HEK293 (cell line): Measurements from ENCODE around the gene PKN1.

Experiments used
- CTCF ChIA-PET: fragments of 350-600 bp; formaldehyde crosslinking; extraction: SDS; loops from one replicate; lab custom pipeline; 2021; ENCODE audit warnings: antibody characterized with exemption; lab: Yijun Ruan, JAX
- POLR2A ChIA-PET: fragments of 300-600 bp; formaldehyde crosslinking; extraction: SDS; loops from one replicate; lab custom pipeline; 2020; ENCODE audit warnings: antibody characterized with exemption, inconsistent platforms; lab: Yijun Ruan, JAX
- H3K27ac ChIP-seq: fragments of 200-500 bp; sonication (Bioruptor generic); 2 replicates; pipeline ENCODE4 v1.5.1; 2014; ENCODE audit warnings: low read depth, low read length, control low read depth, inconsistent platforms; ENCODE audit errors: extremely low read depth
- H3K36me3 ChIP-seq, 2 experiments: fragments of 200-500 bp in 1 of 2; sonication (Bioruptor generic) in 1 of 2; 1 replicate in 1 of 2; 2 replicates in 1 of 2; pipeline ENCODE4 v1.5.1; 2014 to 2017; ENCODE audit warnings: inconsistent platforms in 2 of 2, low read length in 2 of 2; ENCODE audit not compliant: control insufficient read depth in 2 of 2, insufficient read depth in 1 of 2
- H3K4me1 ChIP-seq: fragments of 200-500 bp; sonication (Bioruptor generic); 2 replicates; pipeline ENCODE4 v1.5.1; 2014; ENCODE audit warnings: mild to moderate bottlenecking, low read length, inconsistent platforms; ENCODE audit not compliant: control insufficient read depth, insufficient read depth
- H3K4me3 ChIP-seq: 2 replicates; pipeline ENCODE4 v1.5.1; 2011; ENCODE audit warnings: low read depth, mild to moderate bottlenecking, control low read depth, low read length, moderate library complexity
- H3K9me3 ChIP-seq: fragments of 200-500 bp; sonication (Bioruptor generic); 2 replicates; pipeline ENCODE4 v1.5.1; 2014; ENCODE audit warnings: low read depth, low read length, inconsistent platforms; ENCODE audit not compliant: control insufficient read depth, insufficient read depth
- HIC1 ChIP-seq: fragments of 450-650 bp; formaldehyde crosslinking; IDR thresholded peaks from 2 replicates; pipeline ENCODE4 v1.5.1; 2016; ENCODE audit warnings: missing biosample characterization, missing genetic modification characterization
- HOXC10 ChIP-seq: sonication (generic); formaldehyde crosslinking; IDR thresholded peaks from 2 replicates; pipeline ENCODE4 v1.8.1; 2023; ENCODE audit warnings: mild to moderate bottlenecking, missing genetic modification reagents
- HOXD13 ChIP-seq: sonication (generic); formaldehyde crosslinking; IDR thresholded peaks from 2 replicates; pipeline ENCODE4 v1.8.0; 2022; ENCODE audit warnings: missing genetic modification reagents, borderline replicate concordance
- IKZF3 ChIP-seq: fragments of 450-650 bp; IDR thresholded peaks from 2 replicates; pipeline ENCODE4 v1.5.0; 2018; ENCODE audit warnings: missing biosample characterization, mild to moderate bottlenecking, missing genetic modification characterization, moderate library complexity
- KLF8 ChIP-seq: fragments of 450-650 bp; formaldehyde crosslinking; IDR thresholded peaks from 2 replicates; pipeline ENCODE4 v1.5.1; 2016; ENCODE audit warnings: missing biosample characterization, missing genetic modification characterization
- OVOL3 ChIP-seq: fragments of 450-650 bp; formaldehyde crosslinking; IDR thresholded peaks from 2 replicates; pipeline ENCODE4 v1.5.1; 2016; ENCODE audit warnings: missing biosample characterization, missing genetic modification characterization
- PATZ1 ChIP-seq: fragments of 450-650 bp; formaldehyde crosslinking; IDR thresholded peaks from 2 replicates; pipeline ENCODE4 v1.5.1; 2016; ENCODE audit warnings: missing biosample characterization, missing genetic modification characterization
- PRDM10 ChIP-seq: fragments of 450-650 bp; formaldehyde crosslinking; IDR thresholded peaks from 2 replicates; pipeline ENCODE4 v1.5.1; 2016; ENCODE audit warnings: missing biosample characterization, missing genetic modification characterization
- SP7 ChIP-seq: fragments of 450-650 bp; formaldehyde crosslinking; IDR thresholded peaks from 2 replicates; pipeline ENCODE4 v1.5.1; 2016; ENCODE audit warnings: missing biosample characterization, missing genetic modification characterization
- ZBTB10 ChIP-seq: fragments of 450-650 bp; formaldehyde crosslinking; IDR thresholded peaks from 2 replicates; pipeline ENCODE4 v1.5.1; 2016; ENCODE audit warnings: missing biosample characterization, missing genetic modification characterization
- ZBTB6 ChIP-seq: fragments of 450-650 bp; formaldehyde crosslinking; IDR thresholded peaks from 2 replicates; pipeline ENCODE4 v1.5.1; 2017; ENCODE audit warnings: missing biosample characterization, missing genetic modification characterization
- ZBTB8A ChIP-seq: fragments of 450-650 bp; formaldehyde crosslinking; IDR thresholded peaks from 2 replicates; pipeline ENCODE4 v1.5.1; 2016; ENCODE audit warnings: missing biosample characterization, missing genetic modification characterization
- ZFHX2 ChIP-seq: fragments of 450-650 bp; formaldehyde crosslinking; conservative IDR thresholded peaks from 2 replicates; pipeline ENCODE4 v1.5.1; 2016; ENCODE audit warnings: missing biosample characterization, missing genetic modification characterization
- ZNF202 ChIP-seq: fragments of 450-650 bp; formaldehyde crosslinking; IDR thresholded peaks from 2 replicates; pipeline ENCODE4 v1.5.1; 2016; ENCODE audit warnings: missing biosample characterization, missing genetic modification characterization, borderline replicate concordance
- ZNF302 ChIP-seq: fragments of 450-650 bp; formaldehyde crosslinking; IDR thresholded peaks from 2 replicates; pipeline ENCODE4 v1.5.1; 2016; ENCODE audit warnings: missing biosample characterization, missing genetic modification characterization, low read depth
- ZNF335 ChIP-seq: fragments of 450-650 bp; formaldehyde crosslinking; conservative IDR thresholded peaks from 2 replicates; pipeline ENCODE4 v1.5.1; 2016; ENCODE audit warnings: missing biosample characterization, missing genetic modification characterization
- ZNF580 ChIP-seq: fragments of 450-650 bp; formaldehyde crosslinking; IDR thresholded peaks from 2 replicates; pipeline ENCODE4 v1.5.1; 2016; ENCODE audit warnings: missing biosample characterization, missing genetic modification characterization
- ZNF626 ChIP-seq: fragments of 450-650 bp; sonication (Bioruptor Pico); formaldehyde crosslinking; IDR thresholded peaks from 2 replicates; pipeline ENCODE4 v1.5.1; 2018; ENCODE audit warnings: missing biosample characterization, missing genetic modification characterization, inconsistent platforms
- ZNF654 ChIP-seq: fragments of 450-650 bp; formaldehyde crosslinking; IDR thresholded peaks from 2 replicates; pipeline ENCODE4 v1.5.1; 2016; ENCODE audit warnings: low read depth, missing biosample characterization, missing genetic modification characterization
- ZNF658 ChIP-seq: fragments of 450-650 bp; formaldehyde crosslinking; IDR thresholded peaks from 2 replicates; pipeline ENCODE4; 2016; ENCODE audit warnings: missing biosample characterization, missing genetic modification characterization

Gene PKN1

GRCh38 chr19:14383661-14384555, 49.2 kb upstream of the PKN1 start:
- Histone ChIP-seq H3K9me3 (no peaks in the 10 kb centered on the region), H3K27ac (no peak overlapping the region), H3K4me3 (no peak overlapping the region), H3K36me3 (no peaks in the 10 kb centered on the region), H3K4me1 (0 out of 2 replicates have a peak, but pooled peaks cover 2% of the 10 kb centered on the region)
- POLR2A ChIA-PET: interaction anchor here (0.5 to 0.7 kb wide), 2 partner anchors 159 to 1831 kb away, joined by 4 to 5 read pairs; no protein-coding TSS in a partner anchor
- TF ChIP-seq HOXD13 (no peak), ZNF202 (tag by site-specific recombination) (no peak), OVOL3 (tag by site-specific recombination) (no peak), ZNF626 (no peak), PRDM10 (tag by site-specific recombination) (peak; percentile 71), ZNF654 (tag by site-specific recombination) (no peak), ZNF335 (tag by site-specific recombination) (peak; percentile 29; the same call in 1 of the 2 replicates), IKZF3 (0 out of 2 replicates have a peak, but pooled peaks have one; percentile 55), HOXC10 (no peak), ZNF580 (tag by site-specific recombination) (peak; percentile 38; the same call in 1 of the 2 replicates), ZBTB10 (tag by site-specific recombination) (0 out of 2 replicates have a peak, but pooled peaks have one; percentile 42), ZBTB8A (0 out of 2 replicates have a peak, but pooled peaks have one; percentile 16), ZNF302 (tag by site-specific recombination) (no peak), ZBTB6 (tag by site-specific recombination) (no peak), ZFHX2 (tag by site-specific recombination) (peak; percentile 15; the same call in 1 of the 2 replicates), PATZ1 (tag by site-specific recombination) (peak; percentile 73; the same call in 1 of the 2 replicates), SP7 (tag by site-specific recombination) (0 out of 2 replicates have a peak, but pooled peaks have one; percentile 15), KLF8 (tag by site-specific recombination) (no peak), ZNF658 (no peak), HIC1 (tag by site-specific recombination) (peak; percentile 57; the same call in 1 of the 2 replicates)
- CTCF ChIA-PET: interaction anchor here (0.7 kb wide), 1 partner anchor 22 kb away, joined by 3 read pairs; no protein-coding TSS in a partner anchor
